ENCODE data around the gene CLDN6.

Gene CLDN6

DNA sequence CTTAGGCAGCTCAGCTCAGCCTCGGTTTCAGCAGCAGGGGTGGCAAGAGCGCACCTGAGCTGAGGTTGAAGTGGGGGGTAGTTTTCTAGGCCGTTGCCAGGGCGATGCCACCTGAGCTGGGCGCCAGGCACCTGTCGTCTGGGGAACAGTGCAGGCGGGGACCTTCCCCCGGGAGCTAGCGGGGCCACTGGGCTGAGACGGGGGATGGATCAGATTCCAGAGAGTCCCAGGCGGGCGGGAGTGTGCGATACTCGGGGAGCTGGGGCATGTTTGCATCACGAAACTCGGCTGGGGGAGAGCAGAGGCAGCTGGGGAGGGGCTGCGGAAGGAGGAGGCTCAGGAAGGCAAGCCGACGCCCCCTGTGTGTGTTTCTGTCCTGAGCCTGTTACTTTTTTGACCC is 5.7 kb downstream of the CLDN6 start:
- Histone ChIP-seq H3K9me3 (ENCODE audit: low read length) (no peaks in the 10 kb centered on the region), H3K79me2 (ENCODE audit: insufficient read depth, low read length) (no peaks in the 10 kb centered on the region), H4K20me1 (ENCODE audit: insufficient read depth, low read length) (no peaks in the 10 kb centered on the region), H3K4me2 (ENCODE audit: low read length) (no peak overlapping the region), H3K36me3 (ENCODE audit: insufficient read depth, low read length) (no peaks in the 10 kb centered on the region), H3K4me3 (ENCODE audit: low read depth, low read length, poor library complexity, severe bottlenecking) (no peak overlapping the region), H3K27me3 (ENCODE audit: insufficient read depth, low read length) (peaks cover 33% of the 10 kb centered on the region), H3K9me2 (ENCODE audit: low read depth, low read length) (no peaks in the 10 kb centered on the region), H3K4me1 (ENCODE audit: insufficient read depth, low read length, severe bottlenecking) (no peaks in the 10 kb centered on the region), H3F3A (ENCODE audit: insufficient read depth, low read length) (no peaks in the 10 kb centered on the region), H2AFZ (ENCODE audit: low read length) (no peak overlapping the region), H3K27ac (ENCODE audit: low read depth, low read length, poor library complexity, severe bottlenecking) (no peak overlapping the region), H3K9ac (ENCODE audit: low read length) (no peak overlapping the region)
- TF ChIP-seq EZH2 (IDR thresholded peaks at IDR 0.05; ENCODE audit: borderline replicate concordance, low read length) (no peak), CTCF (IDR thresholded peaks at IDR 0.05; ENCODE audit: low read length) (no peak)

DNA sequence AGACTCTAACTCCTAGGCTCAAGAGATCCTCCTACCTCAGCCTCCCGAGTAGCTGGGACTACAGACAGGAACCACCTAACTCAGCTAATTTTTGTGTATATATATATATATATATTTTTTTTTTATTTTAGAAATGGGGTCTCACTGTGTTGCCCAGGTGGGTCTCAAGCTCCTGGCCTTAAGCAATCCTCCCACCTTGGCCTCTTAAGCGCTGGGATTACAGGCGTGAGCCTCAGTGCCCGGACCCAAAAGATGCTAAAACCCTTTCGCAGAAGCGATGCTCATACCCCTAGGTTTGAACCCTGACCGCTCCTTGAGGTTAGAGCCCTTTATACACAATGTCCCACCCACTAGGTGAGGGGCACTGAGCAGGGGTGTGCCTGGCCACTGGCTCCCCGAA is 7.5 kb downstream of the CLDN6 start:
- H4K20me1 ChIP-seq (ENCODE audit: insufficient read depth, low read length): no peaks in the 10 kb centered on the region
- peaks cover 29% of the 10 kb centered on the region for H3K27me3 ChIP-seq (ENCODE audit: insufficient read depth, low read length)
- H3K4me2 ChIP-seq (ENCODE audit: low read length): no peak overlapping the region
- no peak overlapping the region for H3K9ac ChIP-seq (ENCODE audit: low read length)
- TF ChIP-seq EZH2 (IDR thresholded peaks at IDR 0.05; ENCODE audit: borderline replicate concordance, low read length) (no peak), CTCF (IDR thresholded peaks at IDR 0.05; ENCODE audit: low read length) (no peak)
- H3K9me3 ChIP-seq (ENCODE audit: low read length): no peaks in the 10 kb centered on the region
- H3K9me2 ChIP-seq (ENCODE audit: low read depth, low read length): no peaks in the 10 kb centered on the region
- no peaks in the 10 kb centered on the region for H3F3A ChIP-seq (ENCODE audit: insufficient read depth, low read length)
- no peaks in the 10 kb centered on the region for H3K36me3 ChIP-seq (ENCODE audit: insufficient read depth, low read length)
- H3K4me1 ChIP-seq (ENCODE audit: insufficient read depth, low read length, severe bottlenecking): no peaks in the 10 kb centered on the region
- H3K27ac ChIP-seq (ENCODE audit: low read depth, low read length, poor library complexity, severe bottlenecking): no peak overlapping the region
- H3K79me2 ChIP-seq (ENCODE audit: insufficient read depth, low read length): no peaks in the 10 kb centered on the region
- H3K4me3 ChIP-seq (ENCODE audit: low read depth, low read length, poor library complexity, severe bottlenecking): no peak overlapping the region
- H2AFZ ChIP-seq (ENCODE audit: low read length): no peak overlapping the region

DNA sequence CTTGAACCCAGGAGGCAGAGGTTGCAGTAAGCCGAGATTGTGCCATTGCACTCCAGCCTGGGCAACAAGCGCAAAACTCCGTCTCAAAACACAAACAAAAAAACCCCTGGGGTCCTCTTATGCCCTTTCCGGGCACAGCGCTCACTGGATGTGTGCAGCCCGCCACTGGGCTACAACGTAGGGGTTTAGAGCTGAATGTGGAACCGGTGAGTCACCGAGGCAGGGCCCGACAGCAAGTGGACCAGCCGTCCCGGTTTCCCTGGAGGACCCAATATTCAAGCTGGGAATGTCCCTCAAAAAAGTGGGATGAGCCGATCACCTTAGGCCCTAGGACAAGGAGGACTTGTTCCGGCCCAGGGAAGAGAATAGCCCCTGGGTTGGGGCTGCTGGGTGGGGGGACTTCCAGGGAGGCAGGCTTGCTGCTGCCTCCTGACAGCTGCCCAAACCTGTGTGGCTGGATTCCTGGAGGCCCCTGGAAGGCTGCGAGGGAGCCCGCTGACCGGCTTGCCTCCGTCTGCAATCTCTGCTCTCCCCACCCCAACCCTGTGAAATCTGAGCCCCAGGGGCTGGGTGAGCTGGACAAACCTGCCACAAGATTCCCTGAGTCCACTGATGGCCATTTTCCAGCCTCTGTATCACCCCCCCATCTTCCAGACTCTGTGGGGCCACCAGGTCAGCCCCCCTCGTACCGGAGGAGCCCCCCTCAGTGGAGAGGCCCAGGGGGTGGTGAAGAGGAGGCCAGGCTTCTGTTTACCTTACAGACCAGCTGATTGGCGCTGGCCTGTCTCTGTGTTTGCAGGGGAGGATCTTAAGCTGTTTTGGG is 8.2 kb downstream of the CLDN6 start:
- TF ChIP-seq CTCF (IDR thresholded peaks at IDR 0.05; ENCODE audit: low read length) (no peak), EZH2 (IDR thresholded peaks at IDR 0.05; ENCODE audit: borderline replicate concordance, low read length) (no peak)
- Histone ChIP-seq H3K79me2 (ENCODE audit: insufficient read depth, low read length) (no peaks in the 10 kb centered on the region), H3K4me1 (ENCODE audit: insufficient read depth, low read length, severe bottlenecking) (peaks cover 2% of the 10 kb centered on the region), H3F3A (ENCODE audit: insufficient read depth, low read length) (no peaks in the 10 kb centered on the region), H3K36me3 (ENCODE audit: insufficient read depth, low read length) (no peaks in the 10 kb centered on the region), H3K9me3 (ENCODE audit: low read length) (no peaks in the 10 kb centered on the region), H3K9me2 (ENCODE audit: low read depth, low read length) (no peaks in the 10 kb centered on the region), H3K27ac (ENCODE audit: low read depth, low read length, poor library complexity, severe bottlenecking) (no peak overlapping the region), H2AFZ (ENCODE audit: low read length) (no peak overlapping the region), H3K4me3 (ENCODE audit: low read depth, low read length, poor library complexity, severe bottlenecking) (no peak overlapping the region), H3K27me3 (ENCODE audit: insufficient read depth, low read length) (peaks cover 29% of the 10 kb centered on the region), H3K9ac (ENCODE audit: low read length) (no peak overlapping the region), H3K4me2 (ENCODE audit: low read length) (no peak overlapping the region), H4K20me1 (ENCODE audit: insufficient read depth, low read length) (no peaks in the 10 kb centered on the region)

Measured in OCI-LY1 (cell line).